Mesothelial cell of epicardium (in vitro differentiated cells): ENCODE data around the gene CORO1A. TPM values are rescaled to one million over a fixed set of nuclear protein-coding genes. Genes with fewer than 3 reads are reported as not detected.

Experiments
- DNase-seq, 2 experiments: peaks; one replicate each; pipeline ENCODE4 v3.0.0; 2021; ENCODE audit warnings: low spot score in 2 of 2; ENCODE audit not compliant: unreplicated experiment in 2 of 2
- H3K27ac Mint-ChIP-seq: 2 replicates; pipeline ENCODE4 v1.8.0; 2021; ENCODE audit warnings: mixed read lengths
- H3K27me3 Mint-ChIP-seq: 2 replicates; pipeline ENCODE4 v1.8.0; 2021; ENCODE audit warnings: low read depth, mixed read lengths
- H3K36me3 Mint-ChIP-seq: 2 replicates; pipeline ENCODE4 v1.8.0; 2021; ENCODE audit warnings: mixed read lengths
- H3K4me1 Mint-ChIP-seq: 2 replicates; pipeline ENCODE4 v1.8.0; 2021; ENCODE audit warnings: mixed read lengths
- H3K4me3 Mint-ChIP-seq: 2 replicates; pipeline ENCODE4 v1.8.0; 2021; ENCODE audit warnings: mild to moderate bottlenecking, moderate library complexity, mixed read lengths
- H3K9me3 Mint-ChIP-seq: 2 replicates; pipeline ENCODE4 v1.8.0; 2021; ENCODE audit warnings: mixed read lengths
- total RNA-seq: library from RNA; stranded (reverse); gene quantifications from 3 replicates; pipeline ENCODE4 v1.2.1, GENCODE V29; 2021
- TF ChIP-seq, protein P1 (sequence below): fragments of 200-600 bp; sonication (generic); IDR thresholded peaks from one replicate; pipeline ENCODE4 v1.5.0; 2021; ENCODE audit warnings: antibody characterized with exemption; ENCODE audit not compliant: unreplicated experiment

The CORO1A gene
- total RNA-seq, 1 donor from 2014 or later: 7.0 TPM

GRCh38 chr16:30147843-30148510 lies 35.4 kb upstream of the CORO1A start:
- no peak overlapping the region for H3K4me3 Mint-ChIP-seq
- TF ChIP-seq, protein P1, sequence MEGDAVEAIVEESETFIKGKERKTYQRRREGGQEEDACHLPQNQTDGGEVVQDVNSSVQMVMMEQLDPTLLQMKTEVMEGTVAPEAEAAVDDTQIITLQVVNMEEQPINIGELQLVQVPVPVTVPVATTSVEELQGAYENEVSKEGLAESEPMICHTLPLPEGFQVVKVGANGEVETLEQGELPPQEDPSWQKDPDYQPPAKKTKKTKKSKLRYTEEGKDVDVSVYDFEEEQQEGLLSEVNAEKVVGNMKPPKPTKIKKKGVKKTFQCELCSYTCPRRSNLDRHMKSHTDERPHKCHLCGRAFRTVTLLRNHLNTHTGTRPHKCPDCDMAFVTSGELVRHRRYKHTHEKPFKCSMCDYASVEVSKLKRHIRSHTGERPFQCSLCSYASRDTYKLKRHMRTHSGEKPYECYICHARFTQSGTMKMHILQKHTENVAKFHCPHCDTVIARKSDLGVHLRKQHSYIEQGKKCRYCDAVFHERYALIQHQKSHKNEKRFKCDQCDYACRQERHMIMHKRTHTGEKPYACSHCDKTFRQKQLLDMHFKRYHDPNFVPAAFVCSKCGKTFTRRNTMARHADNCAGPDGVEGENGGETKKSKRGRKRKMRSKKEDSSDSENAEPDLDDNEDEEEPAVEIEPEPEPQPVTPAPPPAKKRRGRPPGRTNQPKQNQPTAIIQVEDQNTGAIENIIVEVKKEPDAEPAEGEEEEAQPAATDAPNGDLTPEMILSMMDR: no peak
- no peak overlapping the region for H3K27ac Mint-ChIP-seq
- H3K9me3 Mint-ChIP-seq: peaks cover 7% of the 10 kb centered on the region
- peaks cover 2% of the 10 kb centered on the region for H3K36me3 Mint-ChIP-seq
- DNase-seq: no peak
- no peaks in the 10 kb centered on the region for H3K4me1 Mint-ChIP-seq
- H3K27me3 Mint-ChIP-seq: no peaks in the 10 kb centered on the region

DNA sequence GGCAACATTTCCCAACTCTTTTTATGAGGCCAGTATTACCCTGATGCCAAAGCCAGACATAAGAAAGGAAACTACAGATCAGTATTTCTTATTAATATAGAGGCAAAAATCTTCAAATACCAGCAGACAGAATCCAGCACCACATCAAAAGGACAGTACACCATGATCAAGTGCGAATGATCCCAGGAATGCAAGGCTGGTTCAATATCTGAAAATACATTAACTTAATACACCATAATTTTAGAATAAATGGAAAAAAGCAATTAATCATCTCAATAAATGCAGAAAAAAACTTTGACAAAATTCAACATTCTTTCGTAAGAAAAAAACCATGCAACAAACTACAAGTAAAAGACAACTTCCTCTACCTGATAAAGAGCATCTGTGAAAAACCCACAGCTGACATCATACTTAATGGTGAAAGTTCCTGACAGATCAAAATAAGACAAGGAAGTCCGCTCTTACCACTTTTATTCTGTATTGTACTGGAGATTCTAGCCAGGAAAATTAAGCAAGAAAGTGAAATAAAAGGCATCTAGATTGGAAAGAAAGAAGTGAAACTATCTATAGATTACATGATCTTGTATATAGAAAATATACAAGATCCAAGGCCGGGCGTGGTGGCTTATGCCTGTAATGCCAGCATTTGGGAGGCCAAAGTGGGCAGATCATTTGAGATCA lies 34.0 kb upstream of the CORO1A start:
- no peaks in the 10 kb centered on the region for H3K4me1 Mint-ChIP-seq

GRCh38 chr16:30151091-30151490 lies 32.3 kb upstream of the CORO1A start:
- Mint-ChIP-seq H3K4me3 (no peak overlapping the region), H3K36me3 (peaks cover 2% of the 10 kb centered on the region), H3K27me3 (no peaks in the 10 kb centered on the region), H3K4me1 (no peaks in the 10 kb centered on the region), H3K9me3 (peaks cover 12% of the 10 kb centered on the region), H3K27ac (no peak overlapping the region)
- TF ChIP-seq, protein P1: no peak
- DNase-seq: no peak

More for the DNA sequence above, 34.0 kb upstream of the CORO1A start:
- Mint-ChIP-seq H3K36me3 (peaks cover 2% of the 10 kb centered on the region), H3K27me3 (no peaks in the 10 kb centered on the region), H3K4me3 (no peak overlapping the region), H3K9me3 (peaks cover 12% of the 10 kb centered on the region), H3K27ac (no peak overlapping the region)
- no peak for DNase-seq
- TF ChIP-seq, protein P1: no peak

DNA sequence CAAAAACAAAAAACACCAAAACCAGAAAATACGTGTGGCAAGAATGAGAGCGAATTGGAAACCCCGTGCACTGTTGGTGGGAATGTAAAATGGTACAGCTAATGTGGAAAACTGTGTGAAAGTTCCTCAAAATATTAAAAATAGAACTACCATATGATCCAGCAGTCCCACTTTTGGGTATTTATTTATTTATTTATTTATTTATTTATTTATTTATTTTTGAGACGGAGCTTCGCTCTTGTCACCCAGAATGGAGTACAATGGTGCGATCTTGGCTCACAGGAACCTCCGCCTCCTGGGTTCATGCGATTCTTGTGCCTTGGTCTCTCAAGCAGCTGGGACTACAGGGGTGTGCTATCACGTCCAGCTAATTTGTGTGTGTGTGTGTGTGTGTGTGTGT lies 30.9 kb upstream of the CORO1A start:
- TF ChIP-seq, protein P1: no peak
- H3K27ac Mint-ChIP-seq: no peak overlapping the region
- H3K4me3 Mint-ChIP-seq: no peak overlapping the region
- no peaks in the 10 kb centered on the region for H3K4me1 Mint-ChIP-seq
- DNase-seq: no peak
- H3K27me3 Mint-ChIP-seq: no peaks in the 10 kb centered on the region
- peaks cover 2% of the 10 kb centered on the region for H3K36me3 Mint-ChIP-seq
- peaks cover 12% of the 10 kb centered on the region for H3K9me3 Mint-ChIP-seq

DNA sequence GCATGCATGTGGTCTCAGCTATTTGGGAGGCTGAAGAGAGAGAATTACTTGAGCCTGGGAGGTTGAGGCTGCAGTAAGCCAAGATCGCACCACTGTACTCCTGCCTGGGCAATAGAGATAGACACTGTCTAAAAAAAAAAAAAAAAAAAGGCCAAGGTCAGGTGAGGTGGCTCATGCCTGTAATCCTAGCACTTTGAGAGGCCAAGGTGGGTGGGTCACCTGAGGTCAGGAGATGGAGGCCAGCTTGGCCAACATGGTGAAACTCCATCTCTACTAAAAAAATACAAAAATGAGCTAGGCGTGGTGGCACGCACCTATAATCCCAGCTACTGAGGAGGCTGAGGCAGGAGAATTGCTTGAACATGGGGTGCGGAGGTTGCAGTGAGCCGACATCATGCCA lies 28.2 kb upstream of the CORO1A start:
- no peak overlapping the region for H3K4me3 Mint-ChIP-seq
- H3K4me1 Mint-ChIP-seq: no peaks in the 10 kb centered on the region
- peaks cover 5% of the 10 kb centered on the region for H3K9me3 Mint-ChIP-seq
- DNase-seq: no peak
- H3K27ac Mint-ChIP-seq: no peak overlapping the region
- no peaks in the 10 kb centered on the region for H3K27me3 Mint-ChIP-seq
- no peaks in the 10 kb centered on the region for H3K36me3 Mint-ChIP-seq
- TF ChIP-seq, protein P1: no peak
